Mucosa of descending colon (tissue), 3 donors: ENCODE measurements around the gene S100A2. TPM values are rescaled to one million over a fixed set of nuclear protein-coding genes. Genes with fewer than 3 reads are reported as not detected.

Experiments used
- ATAC-seq: fragments of 200-7000 bp; cut with Tn5 transposase; one replicate; pipeline ENCODE4 v1.9.1; 2020; ENCODE audit warnings: mild to moderate bottlenecking, moderate library complexity
- DNase-seq, 3 donors: peaks; one replicate each; pipeline ENCODE4 v3.0.0-alpha.2; 2020
- H3K36me3 ChIP-seq: fragments of 200-600 bp; one replicate; pipeline ENCODE4 v1.8.0; 2021; ENCODE audit warnings: low read depth, mild to moderate bottlenecking
- H3K4me1 ChIP-seq: fragments of 200-600 bp; one replicate; pipeline ENCODE4 v1.8.0; 2021; ENCODE audit warnings: low read depth, mild to moderate bottlenecking
- H3K4me3 ChIP-seq: fragments of 200-600 bp; one replicate; pipeline ENCODE4 v1.8.0; 2021; ENCODE audit warnings: mild to moderate bottlenecking
- H3K9me3 ChIP-seq: fragments of 200-600 bp; one replicate; pipeline ENCODE4 v1.8.0; 2021; ENCODE audit warnings: mild to moderate bottlenecking
- CTCF ChIP-seq: fragments of 200-600 bp; IDR thresholded peaks from one replicate; pipeline ENCODE4 v1.8.0; 2022; ENCODE audit warnings: antibody characterized with exemption, mild to moderate bottlenecking
- intact Hi-C, 2 donors: fragments of 100-400 bp; cut with DNase I in 1 of 2; cut with micrococcal nuclease in 1 of 2; formaldehyde crosslinking; loops; one replicate each; pipeline versions ENCODE4 v1.11.0 to v1.11.1; 2022; cut with DNase I, micrococcal nuclease
- total RNA-seq, 3 donors: library from RNA; stranded (reverse); fragmentation: NEBNext Ultra II Directional in 2 of 3; extraction: Animal tissue kit (Norgen Biotek cat#: 25700) in 2 of 3; gene quantifications; one replicate each; pipeline versions ENCODE4 v1.2.1 to v1.2.4, GENCODE V29; 2021 to 2023
- donor health status: DM: no; HTN: no; CAD: no; lungs with moderate emphysema.
- donor health status: DM: no; HTN: no; CAD: no.
- donor health status: DM: no; HTN: yes; CAD: no.

S100A2 gene
- total RNA-seq, 3 donors from 2014 or later, result 1.3 to 1.9 TPM; not detected in 1

GRCh38 chr1:153609585-153609907, 43.9 kb upstream of the S100A2 start:
- peaks cover 29% of the 10 kb centered on the region for H3K4me1 ChIP-seq
- intact Hi-C loops, result no loop called here
- TF ChIP-seq CTCF, result no peak

GRCh38 chr1:153608742-153609584, 43.3 kb upstream of the S100A2 start:
- peaks cover 25% of the 10 kb centered on the region for H3K4me1 ChIP-seq

More at GRCh38 chr1:153609585-153609907, 43.9 kb upstream of the S100A2 start:
- Histone ChIP-seq H3K4me3 (no peak overlapping the region), H3K36me3 (no peaks in the 10 kb centered on the region), H3K9me3 (no peaks in the 10 kb centered on the region)
- ATAC-seq (no peak), DNase-seq (no peak)

GRCh38 chr1:153608089-153608682, 42.5 kb upstream of the S100A2 start:
- DNase-seq (no peak), ATAC-seq (no peak)
- Histone ChIP-seq H3K4me3 (no peak overlapping the region), H3K36me3 (no peaks in the 10 kb centered on the region), H3K4me1 (peaks cover 25% of the 10 kb centered on the region), H3K9me3 (no peaks in the 10 kb centered on the region)
- intact Hi-C loops, result no loop called here
- no peak for TF ChIP-seq CTCF

More at GRCh38 chr1:153608742-153609584, 43.3 kb upstream of the S100A2 start:
- TF ChIP-seq CTCF, result no peak
- Histone ChIP-seq H3K9me3 (no peaks in the 10 kb centered on the region), H3K4me3 (no peak overlapping the region), H3K36me3 (no peaks in the 10 kb centered on the region)
- ATAC-seq (peak; percentile 80), DNase-seq (peak; percentile 89 to 93 (median 91))
- intact Hi-C loops, result no loop called here

GRCh38 chr1:153607381-153607780, 41.7 kb upstream of the S100A2 start:
- no peak for TF ChIP-seq CTCF
- H3K4me3 ChIP-seq, result no peak overlapping the region
- peaks cover 25% of the 10 kb centered on the region for H3K4me1 ChIP-seq
- DNase-seq, result no peak
- intact Hi-C loops, result no loop called here
- no peaks in the 10 kb centered on the region for H3K36me3 ChIP-seq
- no peak for ATAC-seq
- H3K9me3 ChIP-seq, result no peaks in the 10 kb centered on the region

- no peak overlapping the region for H3K4me3 ChIP-seq
- no peaks in the 10 kb centered on the region for H3K9me3 ChIP-seq
- DNase-seq (no peak), ATAC-seq (no peak)
- no peak for TF ChIP-seq CTCF
- intact Hi-C loops, result no loop called here
- H3K36me3 ChIP-seq, result no peaks in the 10 kb centered on the region
- peaks cover 25% of the 10 kb centered on the region for H3K4me1 ChIP-seq
Measured at GRCh38 chr1:153606194-153606593, 40.5 kb upstream of the S100A2 start.
